GM21529 (cell line): ENCODE results near the gene ZNF219.

Source experiments
- ATAC-seq: cut with Tn5 transposase; IDR thresholded peaks from one replicate; pipeline ENCODE4 v1.9.1; 2021; ENCODE audit not compliant: unreplicated experiment

ZNF219 gene

DNA sequence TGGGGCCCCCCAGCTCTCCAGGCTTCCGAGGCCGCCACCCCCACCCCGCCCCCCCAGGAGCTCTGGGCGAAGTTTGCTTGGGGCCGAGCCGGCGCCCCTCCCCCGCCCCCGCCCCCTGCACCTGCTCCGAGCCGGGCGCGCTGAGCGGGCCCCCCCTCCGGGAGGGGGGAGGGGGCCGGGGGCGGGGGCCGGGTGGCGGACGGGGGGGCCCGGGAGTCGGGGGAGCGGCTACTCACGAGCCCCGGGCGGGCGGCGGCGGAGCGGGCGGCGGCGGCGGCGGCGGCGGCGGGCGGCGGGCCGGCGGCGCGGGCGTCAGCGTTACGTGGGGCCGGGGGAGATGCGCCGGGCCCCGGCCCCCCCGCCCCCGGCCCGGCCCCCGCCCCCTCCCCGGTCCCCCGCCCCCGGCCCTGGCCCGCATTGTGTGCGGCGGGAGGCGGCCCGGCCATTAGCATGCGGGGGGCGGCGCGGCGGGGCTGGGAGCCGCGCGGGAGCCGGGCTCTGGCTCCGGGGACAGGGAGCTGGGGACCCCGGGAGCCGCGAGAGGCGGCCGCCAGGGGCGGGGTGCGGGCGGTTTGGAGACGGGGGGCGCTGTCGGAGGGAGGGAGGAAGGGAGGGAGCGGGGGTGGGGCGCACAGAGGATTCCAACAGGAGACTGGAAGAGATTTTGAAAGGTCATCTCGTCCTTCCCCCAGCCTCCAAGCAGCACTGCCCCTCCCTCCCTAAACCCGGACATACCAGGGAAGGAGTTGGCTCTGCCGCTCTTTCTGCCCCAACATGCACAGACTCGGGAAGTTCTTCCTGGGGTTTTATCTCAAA is at the start of gene ZNF219:
ZNF219 (minus strand) TSS at position 580 of the 816 bp plus-strand sequence. CDS start 5,064 bp downstream, outside the sequence.
- ATAC-seq: no peak

DNA sequence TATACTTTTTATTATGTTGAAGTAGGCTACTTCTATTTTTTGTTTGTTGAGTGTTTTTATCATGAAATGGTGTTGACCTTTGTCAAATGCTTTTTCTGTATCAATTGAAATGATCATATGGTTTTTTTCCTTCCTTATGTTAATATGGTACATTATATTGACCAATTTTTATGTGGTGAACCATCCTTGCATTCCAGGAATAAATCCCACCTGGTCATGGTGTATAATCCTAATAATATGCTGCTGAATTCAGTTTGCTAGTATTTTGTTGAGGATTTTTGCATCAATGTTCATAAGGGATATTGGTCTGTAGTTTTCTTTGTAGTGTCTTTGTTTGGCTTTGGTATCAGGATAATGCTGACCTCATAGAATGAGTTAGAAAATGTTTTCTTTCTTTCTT is 47.0 kb upstream of the ZNF219 start:
- ATAC-seq: no peak

GRCh38 chr14:21142357-21142756 is 43.9 kb upstream of the ZNF219 start:
- ATAC-seq: no peak

DNA sequence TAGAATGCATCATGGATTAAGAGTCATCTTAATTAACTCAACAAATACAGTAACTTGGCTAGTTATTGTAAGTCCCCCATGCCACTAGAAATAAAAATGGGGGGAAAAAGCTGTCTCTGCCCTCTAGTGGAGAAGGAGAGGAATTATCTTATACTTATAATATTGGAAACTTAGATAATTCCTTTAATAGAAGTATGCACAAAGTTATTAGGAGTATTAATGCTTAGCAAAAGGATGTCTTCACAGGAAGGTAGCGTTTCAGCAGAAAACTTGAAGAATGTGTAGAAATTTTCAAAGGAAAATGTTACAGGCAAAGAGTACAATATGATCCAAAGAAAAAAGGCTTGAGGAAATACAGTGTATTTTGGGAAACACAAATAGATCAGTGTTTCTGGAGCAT is 37.6 kb upstream of the ZNF219 start:
- no peak for ATAC-seq

GRCh38 chr14:21133901-21134300 is 35.4 kb upstream of the ZNF219 start:
- no peak for ATAC-seq

DNA sequence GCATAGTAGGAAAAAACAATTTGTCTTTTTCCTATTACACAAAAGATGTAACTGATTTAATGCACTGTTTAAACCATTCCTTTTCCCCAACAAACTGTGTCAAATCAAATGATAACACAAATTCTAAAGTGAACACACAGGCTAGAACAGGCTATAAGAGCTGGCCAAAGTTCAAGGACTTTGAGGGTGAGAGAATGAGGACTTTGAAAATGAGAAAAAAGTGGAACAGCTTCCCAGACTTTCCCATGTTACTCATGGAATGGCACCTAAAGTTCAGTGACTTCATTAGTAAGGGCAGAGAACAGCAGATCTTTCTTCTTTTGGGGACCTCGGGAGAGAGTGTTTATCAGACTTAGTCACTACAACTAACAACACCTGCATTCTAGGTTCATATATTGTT is 25.0 kb upstream of the ZNF219 start:
- ATAC-seq: no peak

GRCh38 chr14:21121122-21121521 is 22.7 kb upstream of the ZNF219 start:
- ATAC-seq: no peak

DNA sequence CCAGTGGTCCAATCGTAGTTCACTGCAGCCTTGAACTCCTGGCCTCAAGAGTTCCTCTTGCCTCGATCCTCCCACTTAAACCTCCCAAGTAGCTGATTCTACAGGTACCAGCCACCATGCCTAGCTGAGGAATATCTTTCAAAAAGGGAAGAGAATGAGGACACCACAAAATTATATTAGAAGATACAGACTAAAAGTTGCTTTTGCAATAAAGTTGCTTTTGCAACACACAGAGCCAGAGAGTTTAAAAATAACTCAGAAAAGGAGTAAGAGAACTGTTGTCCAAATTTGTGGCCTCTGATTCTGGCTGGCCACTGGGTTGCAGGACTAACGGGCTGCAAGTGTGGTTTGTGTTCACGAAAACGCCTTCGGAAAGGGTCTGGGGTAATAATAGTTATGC is 22.2 kb upstream of the ZNF219 start:
- ATAC-seq: no peak

DNA sequence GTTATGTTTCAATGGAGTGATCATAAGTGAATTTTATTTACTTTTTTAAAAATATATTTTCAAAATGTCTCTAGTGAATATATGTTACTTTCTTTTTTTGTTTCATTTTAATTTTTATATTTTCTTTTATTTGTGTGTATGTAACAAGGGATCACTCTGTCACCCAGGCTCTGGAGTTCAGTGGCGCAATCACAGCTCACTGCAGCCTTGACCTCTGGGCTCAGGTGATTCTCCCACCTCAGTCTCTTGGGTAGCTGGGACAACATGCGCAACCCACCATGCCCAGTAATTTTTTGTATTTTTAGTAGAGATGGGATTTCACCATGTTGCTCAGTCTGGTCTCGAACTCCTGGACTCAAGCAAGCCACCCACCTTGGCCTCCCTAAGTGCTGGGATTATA is 20.5 kb upstream of the ZNF219 start:
- no peak for ATAC-seq

DNA sequence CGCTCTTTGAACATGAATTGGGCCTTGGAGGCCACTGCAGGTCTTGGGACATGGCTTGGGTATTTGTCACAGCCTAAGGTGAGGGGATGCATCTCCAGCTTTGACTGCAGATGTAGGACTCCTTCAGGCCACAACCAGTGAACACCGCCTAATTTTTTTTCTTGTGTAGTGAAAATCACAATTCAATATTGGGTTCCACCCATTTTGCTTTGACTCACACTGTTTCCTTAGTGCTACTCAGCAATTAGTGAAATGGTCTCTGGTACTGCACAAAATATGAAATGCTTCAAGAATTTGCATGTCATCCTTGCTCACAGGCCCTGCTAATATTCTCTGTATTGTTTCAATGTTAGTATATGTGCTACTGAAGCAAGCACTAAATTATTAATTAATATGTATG is 14.9 kb upstream of the ZNF219 start:
- no peak for ATAC-seq

GRCh38 chr14:21112255-21112654 is 13.8 kb upstream of the ZNF219 start:
- ATAC-seq: no peak

GRCh38 chr14:21109377-21110138 is 11.1 kb upstream of the ZNF219 start:
- ATAC-seq: peak; percentile 61

- ATAC-seq: no peak
Measured at GRCh38 chr14:21108791-21109190, 10.3 kb upstream of the ZNF219 start.

DNA sequence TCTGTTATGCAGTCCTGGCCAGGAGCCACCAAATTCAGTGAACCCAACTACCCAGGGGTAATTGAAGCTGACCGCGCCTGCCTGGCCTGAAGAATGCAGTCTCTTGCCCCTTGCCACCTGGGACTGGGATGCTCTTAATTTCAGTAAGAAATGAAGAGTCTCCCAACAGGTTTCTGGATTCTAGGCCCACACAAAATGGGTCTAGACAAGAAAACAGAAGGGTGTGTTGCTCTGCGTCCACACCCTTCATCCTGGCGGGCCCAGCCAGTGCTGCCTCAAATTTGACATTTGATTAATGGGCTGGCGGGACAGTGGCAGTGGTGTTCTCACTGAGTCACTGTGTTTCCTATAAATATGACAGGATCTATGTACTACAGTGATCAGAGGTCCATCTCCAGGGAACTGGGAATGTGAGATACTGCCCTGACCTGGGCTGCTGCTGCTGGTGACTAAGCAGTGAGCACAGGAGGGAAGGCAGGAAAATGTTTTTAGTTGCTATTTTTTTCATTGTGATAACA is 8.9 kb upstream of the ZNF219 start:
- ATAC-seq: no peak

GRCh38 chr14:21106498-21107282 is 8.2 kb upstream of the ZNF219 start:
- no peak for ATAC-seq

DNA sequence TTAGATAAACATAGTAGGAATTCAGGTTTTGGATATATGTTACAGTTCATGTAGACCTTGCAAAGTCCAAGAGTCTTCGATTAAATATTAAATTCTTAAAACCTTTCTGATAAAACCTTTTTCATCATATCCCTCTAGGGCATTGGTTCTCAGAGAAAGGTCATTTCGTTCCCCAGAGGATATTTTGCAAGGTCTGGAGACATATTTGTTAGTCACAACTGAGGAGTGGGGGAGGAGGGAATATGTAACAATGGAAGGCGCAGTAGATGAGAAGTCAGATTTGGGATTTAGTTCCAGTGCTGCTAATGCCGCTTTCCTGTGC is 7.7 kb upstream of the ZNF219 start:
- ATAC-seq: no peak

GRCh38 chr14:21105095-21105494 is 6.6 kb upstream of the ZNF219 start:
- no peak for ATAC-seq

- peak; percentile 44 for ATAC-seq
Measured at GRCh38 chr14:21104448-21105060, 6.1 kb upstream of the ZNF219 start.

DNA sequence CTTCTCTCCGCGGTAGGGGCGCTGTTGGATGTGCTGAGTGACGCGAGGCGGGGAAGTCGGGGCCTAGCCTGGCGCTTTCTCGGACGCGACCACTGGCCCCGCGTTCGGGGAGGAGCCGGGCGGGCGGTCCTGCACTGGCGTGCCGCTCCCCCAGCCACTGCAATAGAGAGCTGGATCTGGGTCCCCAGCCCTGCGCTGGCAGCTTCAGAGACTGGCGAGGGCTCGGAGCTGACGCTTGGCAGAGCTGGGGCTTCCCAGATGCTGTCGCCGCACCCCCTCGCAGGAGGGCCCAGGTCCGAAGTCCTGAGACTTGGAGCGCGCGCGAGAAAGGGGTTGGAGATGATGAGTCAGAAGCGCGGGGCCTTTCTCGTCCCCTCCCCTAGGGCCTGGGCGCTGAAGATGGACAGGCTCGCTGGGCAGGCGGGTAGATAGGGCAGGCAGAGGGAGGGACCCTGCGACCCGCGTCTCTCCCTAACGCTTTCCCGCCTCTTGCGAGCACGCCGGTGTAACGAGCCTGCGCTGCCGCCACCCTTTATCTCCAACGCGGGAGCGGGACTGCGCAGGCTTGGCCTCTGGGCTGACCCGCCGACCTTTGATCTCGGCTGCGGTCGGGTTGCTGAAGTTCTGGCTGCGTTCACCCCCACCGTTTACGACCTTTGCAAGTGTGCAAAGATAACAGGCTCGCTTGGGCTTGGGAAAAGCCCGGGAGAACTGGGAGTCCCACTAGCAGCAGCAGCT is 5.4 kb upstream of the ZNF219 start:
- ATAC-seq: peak; percentile 90

- no peak for ATAC-seq
Measured at GRCh38 chr14:21103411-21103709, 4.9 kb upstream of the ZNF219 start.
